Sigmoid colon (tissue), 4 donors: ENCODE measurements around the gene GSN.

Experiments
- EP300 ChIP-seq, 4 donors: sonication (generic); formaldehyde crosslinking; IDR thresholded peaks; one replicate each; pipeline ENCODE4 v1.6.1; 2017; ENCODE audit warnings: antibody characterized with exemption in 4 of 4
- POLR2A ChIP-seq, 2 donors: fragments of 450-650 bp; IDR thresholded peaks; one replicate each; pipeline ENCODE4 v1.6.1; 2016; ENCODE audit warnings: antibody characterized with exemption in 2 of 2, mild to moderate bottlenecking in 2 of 2, moderate library complexity in 2 of 2
- TF ChIP-seq, protein P1 (sequence below), 4 experiments: fragments of 450-650 bp in 3 of 4; fragments of 200-600 bp in 1 of 4; IDR thresholded peaks; one replicate each; pipeline ENCODE4 v1.5.1; 2016 to 2019; ENCODE audit warnings: antibody characterized with exemption in 4 of 4, mild to moderate bottlenecking in 3 of 4, moderate library complexity in 2 of 4

DNA sequence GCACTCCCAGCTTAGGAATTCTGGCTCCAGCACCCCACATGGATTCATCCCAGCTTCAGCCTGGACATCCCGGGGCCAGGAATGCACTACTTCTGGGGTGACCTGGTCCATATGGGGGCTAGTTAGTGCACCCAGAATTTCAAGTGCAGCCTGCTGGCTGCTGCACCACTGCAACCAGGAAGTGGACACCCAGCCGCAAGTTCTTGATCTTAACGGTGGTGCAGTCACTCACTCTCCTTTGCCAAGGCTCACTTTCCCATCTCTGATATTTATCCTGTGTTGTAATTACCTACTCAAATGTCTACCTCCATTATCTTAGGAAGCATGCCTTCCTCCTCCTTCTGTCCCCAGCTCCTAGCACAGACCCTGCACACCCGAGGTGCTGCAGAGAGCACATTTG, 40.1 kb upstream of the GSN start:
- TF ChIP-seq, protein P1, sequence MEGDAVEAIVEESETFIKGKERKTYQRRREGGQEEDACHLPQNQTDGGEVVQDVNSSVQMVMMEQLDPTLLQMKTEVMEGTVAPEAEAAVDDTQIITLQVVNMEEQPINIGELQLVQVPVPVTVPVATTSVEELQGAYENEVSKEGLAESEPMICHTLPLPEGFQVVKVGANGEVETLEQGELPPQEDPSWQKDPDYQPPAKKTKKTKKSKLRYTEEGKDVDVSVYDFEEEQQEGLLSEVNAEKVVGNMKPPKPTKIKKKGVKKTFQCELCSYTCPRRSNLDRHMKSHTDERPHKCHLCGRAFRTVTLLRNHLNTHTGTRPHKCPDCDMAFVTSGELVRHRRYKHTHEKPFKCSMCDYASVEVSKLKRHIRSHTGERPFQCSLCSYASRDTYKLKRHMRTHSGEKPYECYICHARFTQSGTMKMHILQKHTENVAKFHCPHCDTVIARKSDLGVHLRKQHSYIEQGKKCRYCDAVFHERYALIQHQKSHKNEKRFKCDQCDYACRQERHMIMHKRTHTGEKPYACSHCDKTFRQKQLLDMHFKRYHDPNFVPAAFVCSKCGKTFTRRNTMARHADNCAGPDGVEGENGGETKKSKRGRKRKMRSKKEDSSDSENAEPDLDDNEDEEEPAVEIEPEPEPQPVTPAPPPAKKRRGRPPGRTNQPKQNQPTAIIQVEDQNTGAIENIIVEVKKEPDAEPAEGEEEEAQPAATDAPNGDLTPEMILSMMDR (IDR thresholded peaks at IDR 0.05): no peak
- no peak for TF ChIP-seq EP300 (IDR thresholded peaks at IDR 0.05)
- TF ChIP-seq POLR2A (IDR thresholded peaks at IDR 0.05): no peak
